SU-DHL-6 (cell line): ENCODE measurements around the gene ABCC12.
"Not testable (repeated sequence)": the region's sequence is repeated elsewhere in the genome, so short reads cannot be mapped to it uniquely, and the experiment has no call there.

Experiments used
- H2AFZ ChIP-seq: fragments of 200-600 bp; sonication (generic); 2 replicates; pipeline ENCODE4 v1.6.1; 2014; ENCODE audit warnings: low read depth, mild to moderate bottlenecking, moderate library complexity, mixed read lengths, antibody characterized with exemption, low read length; ENCODE audit not compliant: severe bottlenecking
- H3F3A ChIP-seq: fragments of 200-600 bp; shearing (Covaris generic); 2 replicates; pipeline ENCODE4 v1.6.0; 2016; ENCODE audit warnings: antibody characterized with exemption, mild to moderate bottlenecking; ENCODE audit not compliant: insufficient read depth
- H3K27ac ChIP-seq: fragments of 200-600 bp; sonication (generic); 2 replicates; pipeline ENCODE4 v1.5.1; 2016; ENCODE audit warnings: low read depth, mild to moderate bottlenecking, low read length, moderate library complexity, mixed read lengths
- H3K27me3 ChIP-seq: fragments of 200-600 bp; sonication (generic), shearing (Covaris generic); 2 replicates; pipeline ENCODE4 v1.6.0; 2014; ENCODE audit warnings: mild to moderate bottlenecking, low read length
- H3K36me3 ChIP-seq: fragments of 200-600 bp; sonication (generic); 2 replicates; pipeline ENCODE4 v1.6.1; 2014; ENCODE audit warnings: mild to moderate bottlenecking, low read length, mixed read lengths
- H3K4me2 ChIP-seq: fragments of 300-600, 200-600 bp; shearing (Covaris generic), sonication (generic); 2 replicates; pipeline ENCODE4 v1.6.0; 2014; ENCODE audit warnings: low read length, low read depth, mild to moderate bottlenecking; ENCODE audit not compliant: poor library complexity, severe bottlenecking
- H3K4me3 ChIP-seq: fragments of 200-600 bp; sonication (generic); 2 replicates; pipeline ENCODE4 v1.5.1; 2014; ENCODE audit warnings: antibody characterized with exemption, low read length, mild to moderate bottlenecking, mixed read lengths; ENCODE audit not compliant: insufficient read depth, poor library complexity, severe bottlenecking
- H3K79me2 ChIP-seq: fragments of 200-600 bp; sonication (generic); 2 replicates; pipeline ENCODE4 v1.6.1; 2014; ENCODE audit warnings: mild to moderate bottlenecking, low read length, moderate library complexity; ENCODE audit not compliant: insufficient read depth
- H3K9ac ChIP-seq: fragments of 200-600 bp; sonication (generic); 2 replicates; pipeline ENCODE4 v1.7.0; 2014; ENCODE audit warnings: mild to moderate bottlenecking, low read length
- H3K9me2 ChIP-seq: fragments of 200-600 bp; sonication (generic); replicated peaks from 2 replicates; pipeline ENCODE4 v1.6.1; 2014; ENCODE audit warnings: low read length; ENCODE audit not compliant: insufficient read depth
- H3K9me3 ChIP-seq: fragments of 200-600 bp; sonication (generic); 2 replicates; pipeline ENCODE4 v1.6.1; 2014; ENCODE audit warnings: low read length, mixed read lengths; ENCODE audit not compliant: insufficient read depth
- H4K20me1 ChIP-seq: fragments of 200-600 bp; sonication (generic); 2 replicates; pipeline ENCODE4 v1.6.1; 2014; ENCODE audit warnings: low read depth, mild to moderate bottlenecking, antibody characterized with exemption, low read length, moderate library complexity, mixed read lengths
- EZH2phosphoT487 ChIP-seq: fragments of 200-600 bp; sonication (generic), shearing (Covaris generic); conservative IDR thresholded peaks from 2 replicates; pipeline ENCODE4 v1.6.1; 2018; ENCODE audit warnings: mild to moderate bottlenecking, antibody characterized with exemption, low read length, moderate library complexity, mixed read lengths
- TF ChIP-seq, protein P1 (sequence below): fragments of 200-600 bp; sonication (generic); IDR thresholded peaks from one replicate; pipeline ENCODE4 v1.5.1; 2017; ENCODE audit warnings: antibody characterized with exemption, mild to moderate bottlenecking, low read length, moderate library complexity; ENCODE audit not compliant: insufficient read depth, poor library complexity, severe bottlenecking

Gene ABCC12

GRCh38 chr16:48184681-48185080, 28.9 kb upstream of the ABCC12 start:
- Histone ChIP-seq H3K4me2 (no peak overlapping the region), H2AFZ (no peak overlapping the region), H3K27ac (no peak overlapping the region), H3K9ac (no peak overlapping the region), H3K27me3 (no peaks in the 10 kb centered on the region), H3K79me2 (no peaks in the 10 kb centered on the region), H3K9me3 (no peaks in the 10 kb centered on the region), H3K36me3 (no peaks in the 10 kb centered on the region), H3K9me2 (no peaks in the 10 kb centered on the region), H3F3A (no peaks in the 10 kb centered on the region), H4K20me1 (no peaks in the 10 kb centered on the region), H3K4me3 (no peak overlapping the region)
- TF ChIP-seq, protein P1, sequence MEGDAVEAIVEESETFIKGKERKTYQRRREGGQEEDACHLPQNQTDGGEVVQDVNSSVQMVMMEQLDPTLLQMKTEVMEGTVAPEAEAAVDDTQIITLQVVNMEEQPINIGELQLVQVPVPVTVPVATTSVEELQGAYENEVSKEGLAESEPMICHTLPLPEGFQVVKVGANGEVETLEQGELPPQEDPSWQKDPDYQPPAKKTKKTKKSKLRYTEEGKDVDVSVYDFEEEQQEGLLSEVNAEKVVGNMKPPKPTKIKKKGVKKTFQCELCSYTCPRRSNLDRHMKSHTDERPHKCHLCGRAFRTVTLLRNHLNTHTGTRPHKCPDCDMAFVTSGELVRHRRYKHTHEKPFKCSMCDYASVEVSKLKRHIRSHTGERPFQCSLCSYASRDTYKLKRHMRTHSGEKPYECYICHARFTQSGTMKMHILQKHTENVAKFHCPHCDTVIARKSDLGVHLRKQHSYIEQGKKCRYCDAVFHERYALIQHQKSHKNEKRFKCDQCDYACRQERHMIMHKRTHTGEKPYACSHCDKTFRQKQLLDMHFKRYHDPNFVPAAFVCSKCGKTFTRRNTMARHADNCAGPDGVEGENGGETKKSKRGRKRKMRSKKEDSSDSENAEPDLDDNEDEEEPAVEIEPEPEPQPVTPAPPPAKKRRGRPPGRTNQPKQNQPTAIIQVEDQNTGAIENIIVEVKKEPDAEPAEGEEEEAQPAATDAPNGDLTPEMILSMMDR, result no peak
- no peak for TF ChIP-seq EZH2phosphoT487

GRCh38 chr16:48182979-48183537, 27.3 kb upstream of the ABCC12 start:
- no peaks in the 10 kb centered on the region for H3K9me2 ChIP-seq
- TF ChIP-seq, protein P1, result no peak
- no peak for TF ChIP-seq EZH2phosphoT487
- no peak overlapping the region for H3K4me2 ChIP-seq
- no peaks in the 10 kb centered on the region for H3K27me3 ChIP-seq
- no peaks in the 10 kb centered on the region for H3K79me2 ChIP-seq
- H2AFZ ChIP-seq, result no peak overlapping the region
- no peaks in the 10 kb centered on the region for H4K20me1 ChIP-seq
- H3K9me3 ChIP-seq, result no peaks in the 10 kb centered on the region
- no peak overlapping the region for H3K27ac ChIP-seq
- H3F3A ChIP-seq, result no peaks in the 10 kb centered on the region
- no peak overlapping the region for H3K4me3 ChIP-seq
- no peaks in the 10 kb centered on the region for H3K36me3 ChIP-seq
- no peak overlapping the region for H3K9ac ChIP-seq

- not testable (repeated sequence) for H3K9me3 ChIP-seq, H3K9ac ChIP-seq, H3K36me3 ChIP-seq, H3K27ac ChIP-seq, H2AFZ ChIP-seq, H3K4me3 ChIP-seq, H3K27me3 ChIP-seq, H3K9me2 ChIP-seq, H3F3A ChIP-seq, H3K79me2 ChIP-seq, H4K20me1 ChIP-seq, H3K4me2 ChIP-seq
These were observed 26.1 kb upstream of the ABCC12 start for GRCh38 chr16:48181746-48182520.

GRCh38 chr16:48180868-48181480, 25.2 kb upstream of the ABCC12 start:
- Histone ChIP-seq H3F3A (no peaks in the 10 kb centered on the region), H3K9ac (no peak overlapping the region), H3K9me2 (no peaks in the 10 kb centered on the region), H3K36me3 (no peaks in the 10 kb centered on the region), H3K27me3 (no peaks in the 10 kb centered on the region), H3K79me2 (no peaks in the 10 kb centered on the region), H3K4me2 (no peak overlapping the region), H2AFZ (no peak overlapping the region), H3K27ac (no peak overlapping the region), H3K9me3 (no peaks in the 10 kb centered on the region), H4K20me1 (no peaks in the 10 kb centered on the region), H3K4me3 (no peak overlapping the region)
- TF ChIP-seq, protein P1, result no peak
- TF ChIP-seq EZH2phosphoT487, result no peak
